Thyroid gland (tissue), 4 donors: ENCODE data around the gene GPATCH2.

Experiments used
- POLR2A ChIP-seq, 2 donors: fragments of 450-650 bp; IDR thresholded peaks; one replicate each; pipeline ENCODE4 v1.6.1; 2017; ENCODE audit warnings: antibody characterized with exemption in 2 of 2, mild to moderate bottlenecking in 2 of 2, moderate library complexity in 1 of 2
- TF ChIP-seq, protein P1 (sequence below), 6 experiments: fragments of 200-600 bp in 3 of 6; fragments of 450-650 bp in 3 of 6; sonication (generic) in 3 of 6; IDR thresholded peaks; one replicate each; pipeline ENCODE4 v1.5.1; 2016 to 2019; ENCODE audit warnings: antibody characterized with exemption in 6 of 6, mild to moderate bottlenecking in 2 of 6, inconsistent platforms in 1 of 6, moderate library complexity in 1 of 6

DNA sequence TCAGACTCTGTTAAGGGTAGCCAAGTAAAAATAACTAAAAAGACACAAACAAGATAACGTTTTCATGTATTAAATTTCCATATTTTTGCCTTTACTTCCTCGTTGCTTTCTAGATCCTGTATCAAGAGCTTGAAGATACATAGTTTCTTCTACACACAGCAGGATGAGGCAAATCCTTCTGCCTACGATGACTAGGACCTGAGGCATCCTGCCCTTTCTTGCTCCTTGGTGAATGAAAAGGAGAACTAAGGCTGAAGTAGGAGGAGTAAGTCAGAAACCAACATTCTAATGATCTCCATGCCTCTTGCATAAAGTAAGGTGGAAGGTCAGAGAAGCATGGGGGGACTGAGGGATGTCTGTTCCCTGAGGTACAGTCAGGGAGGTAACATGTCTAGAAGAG lies 102.6 kb downstream of the GPATCH2 start:
- TF ChIP-seq, protein P1, sequence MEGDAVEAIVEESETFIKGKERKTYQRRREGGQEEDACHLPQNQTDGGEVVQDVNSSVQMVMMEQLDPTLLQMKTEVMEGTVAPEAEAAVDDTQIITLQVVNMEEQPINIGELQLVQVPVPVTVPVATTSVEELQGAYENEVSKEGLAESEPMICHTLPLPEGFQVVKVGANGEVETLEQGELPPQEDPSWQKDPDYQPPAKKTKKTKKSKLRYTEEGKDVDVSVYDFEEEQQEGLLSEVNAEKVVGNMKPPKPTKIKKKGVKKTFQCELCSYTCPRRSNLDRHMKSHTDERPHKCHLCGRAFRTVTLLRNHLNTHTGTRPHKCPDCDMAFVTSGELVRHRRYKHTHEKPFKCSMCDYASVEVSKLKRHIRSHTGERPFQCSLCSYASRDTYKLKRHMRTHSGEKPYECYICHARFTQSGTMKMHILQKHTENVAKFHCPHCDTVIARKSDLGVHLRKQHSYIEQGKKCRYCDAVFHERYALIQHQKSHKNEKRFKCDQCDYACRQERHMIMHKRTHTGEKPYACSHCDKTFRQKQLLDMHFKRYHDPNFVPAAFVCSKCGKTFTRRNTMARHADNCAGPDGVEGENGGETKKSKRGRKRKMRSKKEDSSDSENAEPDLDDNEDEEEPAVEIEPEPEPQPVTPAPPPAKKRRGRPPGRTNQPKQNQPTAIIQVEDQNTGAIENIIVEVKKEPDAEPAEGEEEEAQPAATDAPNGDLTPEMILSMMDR (IDR thresholded peaks at IDR 0.05): no peak
- no peak for TF ChIP-seq POLR2A (IDR thresholded peaks at IDR 0.05)
